CD4-positive, CD25-positive, alpha-beta regulatory T cell (primary cell): Measurements from ENCODE around the gene HOXA10. TPM values are rescaled to one million over a fixed set of nuclear protein-coding genes. Genes with fewer than 3 reads are reported as not detected.

ENCODE experiments used
- ATAC-seq, 2 donors: fragments of 150-1000 bp; cut with Tn5 transposase; one replicate each; pipeline ENCODE4 v1.10.0; 2021; ENCODE audit warnings: low read depth in 2 of 2, moderate number of reproducible peaks in 2 of 2, moderate library complexity in 1 of 2
- DNase-seq, 3 donors: peaks; one replicate each; pipeline versions ENCODE4 v3.0.0 to v3.0.0-alpha.2; 2012 to 2022; ENCODE audit warnings: mixed read lengths in 1 of 3
- H3K27ac ChIP-seq: one replicate; pipeline ENCODE4 v1.7.0; 2013; ENCODE audit warnings: mild to moderate bottlenecking, low read length; ENCODE audit not compliant: insufficient read depth, poor library complexity, severe bottlenecking
- H3K27me3 ChIP-seq: one replicate; pipeline ENCODE4 v1.7.0; 2013; ENCODE audit warnings: low read length; ENCODE audit not compliant: control insufficient read depth, insufficient read depth
- H3K36me3 ChIP-seq: one replicate; pipeline ENCODE4 v1.7.0; 2013; ENCODE audit warnings: mild to moderate bottlenecking, low read length, moderate library complexity; ENCODE audit not compliant: control insufficient read depth, insufficient read depth
- H3K4me1 ChIP-seq: 2 replicates; pipeline ENCODE4 v1.7.0; 2013; ENCODE audit warnings: mild to moderate bottlenecking, low read length; ENCODE audit not compliant: insufficient read depth, control insufficient read depth, poor library complexity, severe bottlenecking
- H3K4me3 ChIP-seq: one replicate; pipeline ENCODE4 v1.7.0; 2013; ENCODE audit warnings: low read depth, mild to moderate bottlenecking, low read length, moderate library complexity
- H3K9me3 ChIP-seq, 2 experiments: 1 replicate in 1 of 2; 2 replicates in 1 of 2; pipeline ENCODE4 v1.7.0; 2013; ENCODE audit warnings: low read length in 2 of 2, mild to moderate bottlenecking in 1 of 2, moderate library complexity in 1 of 2; ENCODE audit not compliant: control insufficient read depth in 2 of 2
- H3K27ac Mint-ChIP-seq, 3 donors: one replicate each; pipeline ENCODE4 v1.8.0; 2020 to 2022; ENCODE audit warnings: mild to moderate bottlenecking in 3 of 3, mixed read lengths in 3 of 3, moderate library complexity in 2 of 3
- H3K27me3 Mint-ChIP-seq: one replicate; pipeline ENCODE4 v1.8.0; 2022; ENCODE audit warnings: mild to moderate bottlenecking, mixed read lengths
- H3K36me3 Mint-ChIP-seq: one replicate; pipeline ENCODE4 v1.8.0; 2020; ENCODE audit warnings: mixed read lengths
- H3K4me1 Mint-ChIP-seq, 4 donors: one replicate each; pipeline ENCODE4 v1.8.0; 2020 to 2022; ENCODE audit warnings: mixed read lengths in 4 of 4, mild to moderate bottlenecking in 1 of 4
- H3K4me3 Mint-ChIP-seq, 4 donors: one replicate each; pipeline ENCODE4 v1.8.0; 2020 to 2022; ENCODE audit warnings: mild to moderate bottlenecking in 4 of 4, mixed read lengths in 4 of 4, moderate library complexity in 3 of 4
- H3K9me3 Mint-ChIP-seq, 7 donors: one replicate each; pipeline ENCODE4 v1.8.0; 2020 to 2022; ENCODE audit warnings: mixed read lengths in 7 of 7, mild to moderate bottlenecking in 3 of 7, moderate library complexity in 2 of 7
- polyA plus RNA-seq, 4 donors: library from polyadenylated mRNA; unstranded; fragments of 300-500 nt; fragmentation: Illumina TruSeq; gene quantifications; one replicate each; pipeline ENCODE4 v1.2.3, GENCODE V29; 2021
- total RNA-seq: library from RNA; stranded (reverse); gene quantifications from one replicate; pipeline ENCODE4 v1.2.3, GENCODE V29; 2022

HOXA10 gene
- total and polyA plus RNA-seq, 5 donors from 2014 or later: 0.35 TPM; not detected in 4

DNA sequence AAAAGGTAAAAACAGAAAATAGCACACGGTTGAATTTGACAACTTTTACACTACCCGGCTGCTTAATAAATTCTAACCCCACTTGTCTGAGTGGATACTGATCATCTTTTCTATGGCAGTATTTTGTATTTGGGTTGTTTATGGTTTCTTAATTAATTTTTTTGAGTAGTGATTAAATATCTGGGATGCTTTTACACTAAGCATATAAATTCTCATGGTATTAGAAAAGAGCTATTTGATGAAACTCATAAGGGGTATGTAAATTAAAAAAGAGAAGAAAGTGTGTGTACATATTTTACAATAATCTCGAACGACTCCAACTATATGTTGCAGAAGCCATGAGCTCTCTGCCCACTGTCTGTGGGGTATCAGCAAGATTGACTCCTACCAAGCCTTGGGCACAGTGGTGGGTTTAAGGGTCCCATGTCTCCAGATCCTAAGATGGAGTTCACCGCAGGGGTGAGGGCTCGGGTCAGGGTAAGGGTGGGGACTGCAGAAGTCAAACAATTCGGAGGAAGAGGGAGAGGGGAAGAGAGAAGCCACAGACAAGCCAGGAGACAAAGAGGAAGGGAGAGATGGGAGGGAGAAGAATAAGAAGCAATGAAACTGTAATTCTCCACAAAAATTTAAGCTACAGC, 33.3 kb upstream of the HOXA10 start:
- peaks cover 20% of the 10 kb centered on the region for H3K4me1 ChIP-seq
- peaks cover 5 to 31% (median 18%) of the 10 kb centered on the region in 4 donors for H3K4me1 Mint-ChIP-seq
- H3K36me3 ChIP-seq: no peaks in the 10 kb centered on the region
- H3K9me3 Mint-ChIP-seq: peaks cover 0 to 11% (median 0%) of the 10 kb centered on the region in 7 donors
- H3K36me3 Mint-ChIP-seq: peaks cover 3% of the 10 kb centered on the region
- peak overlapping the region in 1 of 4 donors; percentile 58 for H3K4me3 Mint-ChIP-seq
- no peak overlapping the region for H3K27ac Mint-ChIP-seq
- DNase-seq (no peak), ATAC-seq (no peak)
- H3K4me3 ChIP-seq: no peak overlapping the region
- peaks cover 100% of the 10 kb centered on the region for H3K27me3 Mint-ChIP-seq
- H3K9me3 ChIP-seq: no peaks in the 10 kb centered on the region
- H3K27me3 ChIP-seq: peaks cover 67% of the 10 kb centered on the region
- H3K27ac ChIP-seq: no peak overlapping the region

DNA sequence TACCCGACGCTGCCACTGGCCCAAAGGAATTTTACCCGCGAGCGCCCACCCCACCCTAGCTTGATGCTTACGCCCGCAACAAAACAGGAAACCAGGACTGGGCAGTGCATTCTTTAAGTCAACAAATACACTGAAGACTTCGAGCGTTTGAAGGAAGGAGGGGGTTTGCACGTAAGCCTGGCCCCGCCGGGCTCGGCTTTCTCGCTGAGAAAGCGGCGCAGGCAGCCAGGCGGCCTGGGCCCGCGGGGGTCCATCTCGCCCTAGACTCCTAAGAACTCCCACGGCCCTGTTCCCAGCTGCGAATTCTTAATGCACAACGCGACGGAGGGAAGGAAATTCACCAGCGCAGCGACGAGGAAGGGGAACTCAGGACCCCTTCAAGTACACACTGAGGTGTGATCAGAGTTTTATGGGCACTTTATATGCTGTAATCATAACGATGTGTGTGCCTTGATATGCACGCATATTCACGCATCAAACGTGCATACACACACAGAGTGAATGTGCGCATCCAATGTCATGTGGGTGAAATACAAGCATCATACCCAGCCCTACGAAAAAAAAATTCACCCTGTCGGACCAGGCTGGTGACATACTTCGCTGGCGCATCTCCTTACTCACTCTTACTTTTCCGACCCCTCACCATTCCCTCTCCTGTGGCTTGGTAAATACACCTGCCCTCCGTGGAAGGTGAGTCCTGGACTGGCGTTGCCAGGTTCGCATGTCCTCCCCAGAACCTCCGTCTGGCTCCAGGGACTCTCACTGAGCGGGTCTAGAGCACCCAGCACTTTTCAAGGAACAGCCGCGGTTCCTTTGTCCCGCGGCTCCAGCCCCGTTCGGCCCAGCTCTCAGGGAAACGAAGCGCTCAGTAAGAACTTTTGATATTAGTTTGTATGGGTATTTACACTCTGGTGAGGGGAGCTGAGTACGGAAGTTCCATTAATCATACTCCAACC, 31.5 kb upstream of the HOXA10 start:
- Mint-ChIP-seq H3K4me1 (peaks cover 5 to 42% (median 21%) of the 10 kb centered on the region in 4 donors), H3K27ac (no peak overlapping the region), H3K9me3 (peaks cover 0 to 20% (median 0%) of the 10 kb centered on the region in 7 donors), H3K27me3 (peaks cover 100% of the 10 kb centered on the region), H3K4me3 (peak overlapping the region in 1 of 4 donors; percentile 56), H3K36me3 (peaks cover 3% of the 10 kb centered on the region)
- Histone ChIP-seq H3K9me3 (no peaks in the 10 kb centered on the region), H3K4me3 (no peak overlapping the region), H3K36me3 (no peaks in the 10 kb centered on the region), H3K27ac (no peak overlapping the region), H3K27me3 (peaks cover 62% of the 10 kb centered on the region), H3K4me1 (peaks cover 29% of the 10 kb centered on the region)
- DNase-seq: no peak
- ATAC-seq: no peak

DNA sequence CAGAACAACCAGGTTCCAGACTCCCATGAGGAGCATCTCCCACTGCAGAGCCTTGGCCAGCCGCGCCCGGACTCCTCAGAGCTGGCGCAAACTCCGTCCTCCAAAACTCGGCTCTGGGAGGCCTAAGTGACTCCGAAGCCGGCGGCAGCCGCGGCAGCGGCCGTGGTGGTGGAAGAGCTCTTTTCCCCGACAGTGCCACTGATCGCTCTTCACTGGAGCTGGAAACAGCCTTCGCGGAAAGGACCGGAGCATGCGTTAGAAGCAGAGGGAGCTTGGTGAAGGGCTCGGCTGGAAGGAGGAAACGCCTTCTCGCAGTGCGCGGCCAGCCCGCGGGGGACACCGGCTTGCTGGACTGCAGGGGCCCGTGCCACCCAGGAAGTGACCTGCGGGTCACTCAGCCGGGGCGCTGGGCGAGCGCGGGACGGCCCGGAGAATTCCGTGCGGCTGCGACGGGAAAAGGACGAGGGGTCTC, 30.8 kb upstream of the HOXA10 start:
- Histone ChIP-seq H3K27ac (no peak overlapping the region), H3K4me3 (no peak overlapping the region), H3K27me3 (peaks cover 63% of the 10 kb centered on the region), H3K9me3 (no peaks in the 10 kb centered on the region), H3K4me1 (peaks cover 31% of the 10 kb centered on the region), H3K36me3 (no peaks in the 10 kb centered on the region)
- Mint-ChIP-seq H3K4me1 (peaks cover 5 to 39% (median 21%) of the 10 kb centered on the region in 4 donors), H3K27ac (peak overlapping the region in 1 of 3 donors; percentile 25), H3K36me3 (peaks cover 3% of the 10 kb centered on the region), H3K9me3 (peaks cover 0 to 20% (median 0%) of the 10 kb centered on the region in 7 donors), H3K4me3 (peak overlapping the region in 1 of 4 donors; percentile 19), H3K27me3 (peaks cover 96% of the 10 kb centered on the region)
- ATAC-seq (no peak), DNase-seq (no peak)

DNA sequence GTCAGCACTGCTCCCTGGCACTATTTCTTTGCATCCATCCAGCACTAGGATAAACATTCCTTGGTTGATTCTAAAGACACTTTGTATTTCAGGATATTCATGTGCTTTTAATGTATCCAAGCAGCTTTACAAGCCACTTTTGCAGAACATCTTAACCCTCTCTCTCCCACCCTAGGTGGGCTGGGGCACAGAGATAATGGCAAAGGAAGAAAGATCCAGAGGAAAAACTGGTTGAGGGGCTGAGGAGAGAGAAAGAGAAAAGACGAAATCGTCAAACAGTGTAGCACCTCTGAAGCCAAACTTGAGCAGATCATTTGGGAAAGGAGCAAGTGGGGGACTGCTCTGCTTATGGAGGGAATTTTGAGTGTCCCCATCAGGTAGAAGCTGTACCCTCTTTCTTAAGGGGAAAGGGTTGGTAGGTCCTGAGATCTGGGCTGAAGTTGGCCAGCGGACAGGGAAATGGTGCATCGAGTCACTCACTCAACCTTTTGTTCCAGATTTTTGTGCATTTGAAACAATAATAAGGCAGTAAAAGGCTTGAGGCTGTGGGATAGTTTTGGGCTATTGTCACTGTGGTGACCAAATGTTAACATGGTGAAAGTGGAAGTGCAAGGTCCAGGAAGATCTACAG, 30.0 kb upstream of the HOXA10 start:
- peaks cover 91% of the 10 kb centered on the region for H3K27me3 Mint-ChIP-seq
- DNase-seq (no peak), ATAC-seq (no peak)
- H3K36me3 Mint-ChIP-seq: peaks cover 3% of the 10 kb centered on the region
- no peak overlapping the region for H3K4me3 Mint-ChIP-seq
- Histone ChIP-seq H3K4me1 (peaks cover 37% of the 10 kb centered on the region), H3K36me3 (no peaks in the 10 kb centered on the region), H3K4me3 (no peak overlapping the region), H3K9me3 (no peaks in the 10 kb centered on the region), H3K27ac (no peak overlapping the region), H3K27me3 (peaks cover 63% of the 10 kb centered on the region)
- peaks cover 0 to 20% (median 0%) of the 10 kb centered on the region in 7 donors for H3K9me3 Mint-ChIP-seq
- H3K27ac Mint-ChIP-seq: no peak overlapping the region
- H3K4me1 Mint-ChIP-seq: peaks cover 5 to 41% (median 21%) of the 10 kb centered on the region in 4 donors

DNA sequence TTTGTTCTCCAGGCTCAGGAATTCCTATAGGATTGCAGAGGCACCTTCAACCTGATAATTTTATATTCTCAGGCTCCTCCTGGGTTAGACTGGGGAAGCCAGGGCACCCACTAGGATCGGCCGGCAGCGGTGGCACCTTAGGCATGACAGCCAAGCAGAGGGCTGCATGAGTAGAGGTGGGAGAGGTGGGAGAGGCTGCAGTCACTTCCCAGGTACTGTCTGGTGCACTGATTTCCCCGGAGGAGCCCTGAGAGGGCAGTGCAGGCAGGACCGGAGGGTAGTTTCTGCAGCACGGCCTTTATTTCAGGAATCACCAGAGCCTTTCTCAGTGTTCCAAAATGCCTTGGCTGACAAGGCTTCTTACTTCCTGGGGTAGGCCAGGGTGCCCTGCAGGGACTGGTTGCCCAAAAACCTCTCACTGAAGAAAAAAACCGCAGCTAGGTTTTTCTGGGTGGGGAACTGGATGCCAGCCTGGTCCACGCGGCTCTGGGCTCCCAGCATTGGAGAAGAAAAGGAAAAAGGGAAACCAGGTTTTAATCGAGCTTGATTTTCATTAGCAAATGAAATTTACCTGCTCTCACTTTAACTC, 29.3 kb upstream of the HOXA10 start:
- peak overlapping the region in 1 of 4 donors; percentile 64 for H3K4me3 Mint-ChIP-seq

DNA sequence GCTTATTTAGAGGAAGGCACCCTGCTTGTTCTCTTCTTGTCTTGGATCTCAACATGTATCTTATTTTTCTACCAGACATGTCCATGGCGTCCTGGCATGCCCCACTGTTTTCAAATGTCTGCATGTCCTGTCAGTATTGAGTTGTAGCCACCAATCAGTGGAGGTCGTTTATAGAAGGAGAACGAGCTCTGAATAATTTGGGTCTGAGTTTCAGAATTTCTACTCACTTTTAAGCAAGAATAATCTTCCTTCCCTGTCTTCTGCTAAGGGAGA, 28.7 kb upstream of the HOXA10 start:
- H3K27me3 Mint-ChIP-seq: peaks cover 91% of the 10 kb centered on the region
- ATAC-seq (no peak), DNase-seq (no peak)
- no peak overlapping the region for H3K4me3 ChIP-seq
- H3K27ac ChIP-seq: no peak overlapping the region
- peak overlapping the region in 1 of 4 donors; percentile 64 for H3K4me3 Mint-ChIP-seq
- no peak overlapping the region for H3K27ac Mint-ChIP-seq
- peaks cover 5 to 53% (median 24%) of the 10 kb centered on the region in 4 donors for H3K4me1 Mint-ChIP-seq
- H3K27me3 ChIP-seq: peaks cover 60% of the 10 kb centered on the region
- no peaks in the 10 kb centered on the region for H3K36me3 ChIP-seq
- H3K36me3 Mint-ChIP-seq: peaks cover 3% of the 10 kb centered on the region
- peaks cover 0 to 2% of the 10 kb centered on the region in 2 experiments for H3K9me3 ChIP-seq
- peaks cover 39% of the 10 kb centered on the region for H3K4me1 ChIP-seq
- peaks cover 0 to 22% (median 0%) of the 10 kb centered on the region in 7 donors for H3K9me3 Mint-ChIP-seq

More for the DNA sequence above, 29.3 kb upstream of the HOXA10 start:
- H3K27ac ChIP-seq: no peak overlapping the region
- H3K9me3 ChIP-seq: no peaks in the 10 kb centered on the region
- H3K36me3 ChIP-seq: no peaks in the 10 kb centered on the region
- Mint-ChIP-seq H3K36me3 (peaks cover 3% of the 10 kb centered on the region), H3K9me3 (peaks cover 0 to 20% (median 0%) of the 10 kb centered on the region in 7 donors), H3K27me3 (peaks cover 91% of the 10 kb centered on the region), H3K27ac (no peak overlapping the region), H3K4me1 (peaks cover 5 to 47% (median 21%) of the 10 kb centered on the region in 4 donors)
- peaks cover 39% of the 10 kb centered on the region for H3K4me1 ChIP-seq
- peaks cover 60% of the 10 kb centered on the region for H3K27me3 ChIP-seq
- ATAC-seq: no peak
- H3K4me3 ChIP-seq: no peak overlapping the region
- DNase-seq: no peak
